GM19324 (cell line): ENCODE measurements around the gene PCF11.
A peak's percentile ranks its signal among the peaks of the same experiment; 100 is the strongest.

Source experiments
- ATAC-seq: cut with Tn5 transposase; IDR thresholded peaks from one replicate; pipeline ENCODE4 v1.9.1; 2021; ENCODE audit warnings: mild to moderate bottlenecking, moderate library complexity; ENCODE audit not compliant: unreplicated experiment, low FRiP score

The PCF11 gene

GRCh38 chr11:83152264-83152663, 4.7 kb upstream of the PCF11 start:
- ATAC-seq: no peak

- ATAC-seq: no peak
Measured at GRCh38 chr11:83153764-83154163, 3.2 kb upstream of the PCF11 start.

- peak; percentile 98 for ATAC-seq
Measured at GRCh38 chr11:83156144-83156995, 561 bp upstream of the PCF11 start.

GRCh38 chr11:83157594-83158356, 844 bp downstream of the PCF11 start:
- ATAC-seq: no peak

- no peak for ATAC-seq
Measured at GRCh38 chr11:83158357-83158786, 1.4 kb downstream of the PCF11 start.

- no peak for ATAC-seq
Measured at GRCh38 chr11:83158965-83159901, 2.3 kb downstream of the PCF11 start.

GRCh38 chr11:83159902-83160865, 3.3 kb downstream of the PCF11 start:
- no peak for ATAC-seq

GRCh38 chr11:83161610-83162199, 4.8 kb downstream of the PCF11 start:
- no peak for ATAC-seq

- ATAC-seq: peak; percentile 44
Measured at GRCh38 chr11:83162377-83162776, 5.4 kb downstream of the PCF11 start.

- ATAC-seq: no peak
Measured at GRCh38 chr11:83166193-83166866, 9.4 kb downstream of the PCF11 start.

GRCh38 chr11:83168756-83169155, 11.8 kb downstream of the PCF11 start:
- no peak for ATAC-seq

- ATAC-seq: no peak
Measured at GRCh38 chr11:83170865-83171264, 13.9 kb downstream of the PCF11 start.

- ATAC-seq: no peak
Measured at GRCh38 chr11:83172551-83172950, 15.6 kb downstream of the PCF11 start.

- ATAC-seq: peak; percentile 49
Measured at GRCh38 chr11:83174008-83174407, 17.1 kb downstream of the PCF11 start.

GRCh38 chr11:83175815-83176214, 18.9 kb downstream of the PCF11 start:
- ATAC-seq: no peak

- no peak for ATAC-seq
Measured at GRCh38 chr11:83181815-83182214, 24.9 kb downstream of the PCF11 start.

- no peak for ATAC-seq
Measured at GRCh38 chr11:83185767-83186166, 28.8 kb downstream of the PCF11 start.

GRCh38 chr11:83187465-83187864, 30.5 kb downstream of the PCF11 start:
- ATAC-seq: no peak

GRCh38 chr11:83191491-83191890, 34.6 kb downstream of the PCF11 start:
- ATAC-seq: no peak
